Left lung (tissue), 10 donors: ENCODE data around the gene CCDC120. TPM values are rescaled to one million over a fixed set of nuclear protein-coding genes. Genes with fewer than 3 reads are reported as not detected.

Experiments used
- ATAC-seq: fragments of 200-7000 bp; cut with Tn5 transposase; one replicate; pipeline ENCODE4 v1.9.1; 2020; ENCODE audit warnings: moderate library complexity
- DNase-seq, 4 donors: peaks; one replicate each; pipeline ENCODE4 v3.0.0-alpha.2; 2013 to 2020
- H3K27ac ChIP-seq, 2 donors: fragments of 200-600 bp; sonication (generic) in 1 of 2; one replicate each; pipeline versions ENCODE4 v1.5.0 to v1.8.0; 2020 to 2021
- H3K27me3 ChIP-seq, 2 donors: fragments of 200-600 bp; sonication (generic) in 1 of 2; one replicate each; pipeline versions ENCODE4 v1.5.0 to v1.8.0; 2020 to 2021
- H3K36me3 ChIP-seq, 2 donors: fragments of 200-600 bp; sonication (generic) in 1 of 2; one replicate each; pipeline versions ENCODE4 v1.5.0 to v1.8.0; 2020 to 2021
- H3K4me1 ChIP-seq, 2 donors: fragments of 200-600 bp; one replicate each; pipeline ENCODE4 v1.8.0; 2021
- H3K4me3 ChIP-seq, 2 donors: fragments of 200-600 bp; sonication (generic) in 1 of 2; one replicate each; pipeline versions ENCODE4 v1.5.0 to v1.8.0; 2020 to 2021; ENCODE audit warnings: mild to moderate bottlenecking in 1 of 2
- H3K9me3 ChIP-seq, 2 donors: fragments of 200-600 bp; sonication (generic) in 1 of 2; one replicate each; pipeline versions ENCODE4 v1.5.0 to v1.8.0; 2020 to 2021
- intact Hi-C, 2 donors: fragments of 100-400 bp; cut with DNase I; formaldehyde crosslinking; loops; one replicate each; pipeline versions ENCODE4 v1.11.2 to v1.14.2; 2022
- polyA plus RNA-seq, 6 donors: library from polyadenylated mRNA; unstranded; fragments of 120-200 nt; gene quantifications; one replicate each; pipeline ENCODE4 v1.2.1, GENCODE V29; 2013; ENCODE audit not compliant: insufficient read length in 6 of 6
- total RNA-seq, 2 donors: library from RNA; stranded (reverse); fragmentation: NEBNext Ultra II Directional; extraction: Animal tissue kit (Norgen Biotek cat#: 25700); gene quantifications; one replicate each; pipeline ENCODE4 v1.2.1, GENCODE V29; 2021
- TF ChIP-seq, protein P1 (sequence below), 2 donors: fragments of 200-600 bp; sonication (generic) in 1 of 2; IDR thresholded peaks; one replicate each; pipeline versions ENCODE4 v1.5.0 to v1.8.0; 2021; ENCODE audit warnings: antibody characterized with exemption in 2 of 2
- donor health status: DM: no; HTN: yes; CAD: no.
- donor health status: DM: no; HTN: no; CAD: no.

Gene CCDC120
- total and polyA plus RNA-seq, 8 donors, result 9.7 to 19.5 (median 15.0) TPM

DNA sequence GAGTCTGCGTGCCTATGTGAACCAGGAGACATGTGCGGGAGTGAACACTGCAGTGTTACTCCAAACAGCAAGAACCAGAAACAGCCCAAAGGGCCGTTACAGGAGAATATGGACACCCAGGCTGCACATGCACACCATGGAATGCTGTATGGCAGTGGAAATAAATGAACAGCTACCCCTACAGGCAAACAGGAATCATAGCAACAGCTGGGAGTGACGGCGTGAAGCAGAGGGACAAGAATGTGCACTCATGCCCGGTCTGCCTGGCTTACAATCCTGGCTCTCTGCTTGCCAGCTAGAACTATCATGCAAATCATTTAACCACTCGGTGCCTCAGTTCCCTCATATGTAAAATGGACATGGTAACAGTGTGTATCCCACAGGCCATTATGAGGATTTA, 48.1 kb downstream of the CCDC120 start:
- TF ChIP-seq, protein P1, sequence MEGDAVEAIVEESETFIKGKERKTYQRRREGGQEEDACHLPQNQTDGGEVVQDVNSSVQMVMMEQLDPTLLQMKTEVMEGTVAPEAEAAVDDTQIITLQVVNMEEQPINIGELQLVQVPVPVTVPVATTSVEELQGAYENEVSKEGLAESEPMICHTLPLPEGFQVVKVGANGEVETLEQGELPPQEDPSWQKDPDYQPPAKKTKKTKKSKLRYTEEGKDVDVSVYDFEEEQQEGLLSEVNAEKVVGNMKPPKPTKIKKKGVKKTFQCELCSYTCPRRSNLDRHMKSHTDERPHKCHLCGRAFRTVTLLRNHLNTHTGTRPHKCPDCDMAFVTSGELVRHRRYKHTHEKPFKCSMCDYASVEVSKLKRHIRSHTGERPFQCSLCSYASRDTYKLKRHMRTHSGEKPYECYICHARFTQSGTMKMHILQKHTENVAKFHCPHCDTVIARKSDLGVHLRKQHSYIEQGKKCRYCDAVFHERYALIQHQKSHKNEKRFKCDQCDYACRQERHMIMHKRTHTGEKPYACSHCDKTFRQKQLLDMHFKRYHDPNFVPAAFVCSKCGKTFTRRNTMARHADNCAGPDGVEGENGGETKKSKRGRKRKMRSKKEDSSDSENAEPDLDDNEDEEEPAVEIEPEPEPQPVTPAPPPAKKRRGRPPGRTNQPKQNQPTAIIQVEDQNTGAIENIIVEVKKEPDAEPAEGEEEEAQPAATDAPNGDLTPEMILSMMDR (IDR thresholded peaks at IDR 0.05), result peak; percentile 22 to 26
- no peaks in the 10 kb centered on the region for H3K9me3 ChIP-seq
- H3K36me3 ChIP-seq, result peaks cover 0 to 6% of the 10 kb centered on the region in 2 donors
- H3K4me1 ChIP-seq, result no peaks in the 10 kb centered on the region
- no peak overlapping the region for H3K4me3 ChIP-seq
- ATAC-seq (peak; percentile 92), DNase-seq (peak in 1 of 4 donors; percentile 13)
- H3K27ac ChIP-seq, result no peak overlapping the region
- intact Hi-C loops, result no loop called here
- H3K27me3 ChIP-seq, result no peaks in the 10 kb centered on the region

DNA sequence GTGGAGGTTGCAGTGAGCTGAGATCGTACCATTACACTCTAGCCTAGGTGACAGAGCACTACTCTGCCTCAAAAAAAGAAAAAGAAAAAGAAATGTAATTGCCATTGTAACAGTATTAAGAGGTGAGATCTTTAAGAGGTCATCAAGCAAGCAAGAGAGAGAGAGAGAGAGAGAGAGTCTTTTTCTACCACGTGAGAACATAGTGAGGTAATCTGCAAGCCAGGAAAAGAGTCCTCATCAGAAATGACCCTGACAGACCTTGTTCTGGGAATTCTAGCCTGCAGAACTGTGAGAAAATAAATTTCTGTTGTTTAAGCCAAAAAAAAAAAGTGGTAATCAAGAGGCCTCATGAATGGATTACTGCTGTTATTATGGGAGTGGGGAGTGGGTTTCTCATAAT, 49.8 kb downstream of the CCDC120 start:
- peaks cover 0 to 23% of the 10 kb centered on the region in 2 donors for H3K36me3 ChIP-seq
- H3K27ac ChIP-seq, result no peak overlapping the region
- ATAC-seq, result no peak
- no peak for DNase-seq
- H3K4me1 ChIP-seq, result no peaks in the 10 kb centered on the region
- TF ChIP-seq, protein P1 (IDR thresholded peaks at IDR 0.05), result no peak
- no peaks in the 10 kb centered on the region for H3K27me3 ChIP-seq
- no peaks in the 10 kb centered on the region for H3K9me3 ChIP-seq
- no peak overlapping the region for H3K4me3 ChIP-seq
- intact Hi-C loops, result no loop called here

DNA sequence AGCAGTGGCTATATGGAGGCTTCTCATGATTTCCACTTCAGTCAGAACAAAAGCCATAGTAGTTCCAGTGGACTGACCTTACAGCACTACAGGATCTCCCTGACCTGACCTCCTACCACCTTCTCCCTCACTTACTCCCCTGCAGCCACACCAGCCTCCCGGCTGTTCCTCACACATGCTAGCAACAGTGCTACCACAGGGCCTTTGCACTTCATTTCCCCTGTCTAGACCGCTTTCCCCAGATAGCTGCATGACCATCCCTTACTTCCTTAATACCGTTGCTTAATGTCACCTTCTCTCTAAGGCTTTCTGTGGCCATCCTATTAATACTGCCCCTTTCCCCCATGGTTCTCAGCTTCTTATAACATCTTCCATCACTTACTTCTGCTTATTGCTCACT, 51.6 kb downstream of the CCDC120 start:
- Histone ChIP-seq H3K27me3 (no peaks in the 10 kb centered on the region), H3K4me3 (no peak overlapping the region), H3K27ac (no peak overlapping the region), H3K9me3 (no peaks in the 10 kb centered on the region), H3K36me3 (peaks cover 0 to 40% of the 10 kb centered on the region in 2 donors), H3K4me1 (no peaks in the 10 kb centered on the region)
- TF ChIP-seq, protein P1 (IDR thresholded peaks at IDR 0.05), result no peak
- DNase-seq (no peak), ATAC-seq (no peak)
- intact Hi-C loops, result no loop called here

DNA sequence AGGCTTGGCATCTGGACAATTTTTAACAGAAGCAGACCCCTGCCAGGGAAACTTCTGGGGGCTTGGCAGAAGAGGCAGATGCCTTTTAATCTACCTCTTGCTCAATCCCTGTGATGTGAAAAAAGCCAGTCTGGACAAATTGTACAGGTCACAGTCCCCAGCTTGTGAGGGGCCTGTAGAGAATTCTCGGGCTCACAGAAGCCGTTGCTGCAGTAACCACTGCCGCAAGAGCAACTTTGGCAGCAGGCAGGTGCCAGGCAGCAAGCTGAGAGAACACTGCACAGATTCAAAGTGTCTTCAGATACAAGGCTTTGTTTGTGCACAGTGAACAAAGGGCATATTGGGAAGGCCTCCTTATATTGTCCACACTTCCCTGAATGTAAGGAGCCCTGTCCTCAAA, 53.0 kb downstream of the CCDC120 start:
- intact Hi-C loops, result no loop called here
- ATAC-seq, result no peak
- H3K27ac ChIP-seq, result no peak overlapping the region

DNA sequence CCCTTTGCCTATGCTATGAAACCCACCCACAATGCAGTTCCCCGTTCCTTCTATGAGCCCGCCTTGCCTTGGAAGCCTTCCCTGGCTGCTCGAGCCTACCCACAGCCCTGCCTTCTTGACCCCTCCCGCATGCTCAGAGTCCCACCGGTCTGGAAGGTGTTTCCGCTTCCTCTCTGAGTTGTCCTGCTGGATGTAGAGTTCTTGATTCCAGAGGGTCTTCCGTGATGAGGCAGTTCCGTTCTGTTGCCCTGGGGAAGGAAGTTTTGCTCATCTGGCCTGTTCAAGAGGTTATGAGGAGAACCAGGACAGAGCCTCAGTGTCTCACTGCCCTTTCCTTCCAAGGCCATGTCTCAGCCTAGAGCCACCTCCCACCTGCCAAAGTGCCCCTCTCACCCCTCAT, 57.3 kb downstream of the CCDC120 start:
- TF ChIP-seq, protein P1 (IDR thresholded peaks at IDR 0.05), result no peak
- Histone ChIP-seq H3K27me3 (no peaks in the 10 kb centered on the region), H3K36me3 (peaks cover 0 to 71% of the 10 kb centered on the region in 2 donors), H3K27ac (no peak overlapping the region), H3K4me1 (no peaks in the 10 kb centered on the region), H3K9me3 (no peaks in the 10 kb centered on the region), H3K4me3 (no peak overlapping the region)
- intact Hi-C loops, result no loop called here
- no peak for DNase-seq
- no peak for ATAC-seq

More for the DNA sequence above, 53.0 kb downstream of the CCDC120 start:
- peaks cover 0 to 54% of the 10 kb centered on the region in 2 donors for H3K36me3 ChIP-seq
- DNase-seq, result no peak
- no peak overlapping the region for H3K4me3 ChIP-seq
- H3K27me3 ChIP-seq, result no peaks in the 10 kb centered on the region
- no peaks in the 10 kb centered on the region for H3K4me1 ChIP-seq
- H3K9me3 ChIP-seq, result no peaks in the 10 kb centered on the region
- TF ChIP-seq, protein P1 (IDR thresholded peaks at IDR 0.05), result no peak
